ENCODE measurements around the gene SPATS2. TPM values are rescaled to one million over a fixed set of nuclear protein-coding genes. Genes with fewer than 3 reads are reported as not detected.

The SPATS2 gene
- total RNA-seq, 6 experiments from 2014 or later, result 33.4 to 64.4 (median 50.9) TPM

DNA sequence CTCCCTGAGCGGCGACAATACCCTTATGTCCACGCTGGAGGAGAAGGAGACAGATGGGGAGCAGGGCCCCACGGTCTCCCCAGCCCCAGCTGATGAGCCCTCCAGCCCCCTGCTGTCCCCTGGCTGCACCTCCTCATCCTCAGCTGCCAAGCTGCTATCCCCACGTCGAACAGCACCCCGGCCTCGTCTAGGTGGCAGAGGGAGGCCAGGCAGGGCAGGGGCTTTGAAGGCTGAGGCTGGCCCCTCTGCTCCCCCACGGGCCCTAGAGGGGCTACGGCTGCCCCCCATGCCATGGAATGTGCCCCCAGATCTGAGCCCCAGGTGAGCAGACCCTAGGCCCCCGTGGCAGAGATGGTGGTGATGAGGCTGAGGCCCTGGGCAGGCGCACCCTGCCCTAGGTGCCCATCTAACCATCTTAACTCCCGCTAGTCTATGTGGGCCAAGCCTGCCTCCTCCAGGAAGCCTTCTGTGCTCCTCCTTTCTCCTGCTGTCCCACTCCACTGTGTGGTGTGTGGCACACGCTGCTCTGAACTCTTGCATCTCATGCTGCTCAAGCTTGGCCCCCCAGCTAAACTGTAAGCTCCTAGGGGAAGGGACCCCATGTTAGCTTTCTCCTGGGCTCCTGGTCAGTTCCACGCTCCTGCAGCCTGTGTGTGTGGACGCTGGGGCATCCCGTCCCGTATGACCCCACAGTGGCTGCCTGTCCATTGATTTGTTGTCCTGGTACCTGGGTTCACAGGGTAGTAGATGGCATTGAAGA lies 188.5 kb downstream of the SPATS2 start:
- Mint-ChIP-seq H3K27me3 (ENCODE audit: insufficient read depth) (peaks cover 8% of the 10 kb centered on the region; the same call in 1 of the 2 replicates), H3K9me3 (no peaks in the 10 kb centered on the region), H3K27ac (no peak overlapping the region; the same call in 1 of the 2 replicates), H3K4me3 (no peak overlapping the region), H3K36me3 (ENCODE audit: low read depth) (peaks cover 19% of the 10 kb centered on the region), H3K4me1 (ENCODE audit: low read depth) (no peaks in the 10 kb centered on the region)
- TF ChIP-seq, protein P1, sequence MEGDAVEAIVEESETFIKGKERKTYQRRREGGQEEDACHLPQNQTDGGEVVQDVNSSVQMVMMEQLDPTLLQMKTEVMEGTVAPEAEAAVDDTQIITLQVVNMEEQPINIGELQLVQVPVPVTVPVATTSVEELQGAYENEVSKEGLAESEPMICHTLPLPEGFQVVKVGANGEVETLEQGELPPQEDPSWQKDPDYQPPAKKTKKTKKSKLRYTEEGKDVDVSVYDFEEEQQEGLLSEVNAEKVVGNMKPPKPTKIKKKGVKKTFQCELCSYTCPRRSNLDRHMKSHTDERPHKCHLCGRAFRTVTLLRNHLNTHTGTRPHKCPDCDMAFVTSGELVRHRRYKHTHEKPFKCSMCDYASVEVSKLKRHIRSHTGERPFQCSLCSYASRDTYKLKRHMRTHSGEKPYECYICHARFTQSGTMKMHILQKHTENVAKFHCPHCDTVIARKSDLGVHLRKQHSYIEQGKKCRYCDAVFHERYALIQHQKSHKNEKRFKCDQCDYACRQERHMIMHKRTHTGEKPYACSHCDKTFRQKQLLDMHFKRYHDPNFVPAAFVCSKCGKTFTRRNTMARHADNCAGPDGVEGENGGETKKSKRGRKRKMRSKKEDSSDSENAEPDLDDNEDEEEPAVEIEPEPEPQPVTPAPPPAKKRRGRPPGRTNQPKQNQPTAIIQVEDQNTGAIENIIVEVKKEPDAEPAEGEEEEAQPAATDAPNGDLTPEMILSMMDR (IDR thresholded peaks at IDR 0.05), result no peak
- DNase-seq, result no peak

DNA sequence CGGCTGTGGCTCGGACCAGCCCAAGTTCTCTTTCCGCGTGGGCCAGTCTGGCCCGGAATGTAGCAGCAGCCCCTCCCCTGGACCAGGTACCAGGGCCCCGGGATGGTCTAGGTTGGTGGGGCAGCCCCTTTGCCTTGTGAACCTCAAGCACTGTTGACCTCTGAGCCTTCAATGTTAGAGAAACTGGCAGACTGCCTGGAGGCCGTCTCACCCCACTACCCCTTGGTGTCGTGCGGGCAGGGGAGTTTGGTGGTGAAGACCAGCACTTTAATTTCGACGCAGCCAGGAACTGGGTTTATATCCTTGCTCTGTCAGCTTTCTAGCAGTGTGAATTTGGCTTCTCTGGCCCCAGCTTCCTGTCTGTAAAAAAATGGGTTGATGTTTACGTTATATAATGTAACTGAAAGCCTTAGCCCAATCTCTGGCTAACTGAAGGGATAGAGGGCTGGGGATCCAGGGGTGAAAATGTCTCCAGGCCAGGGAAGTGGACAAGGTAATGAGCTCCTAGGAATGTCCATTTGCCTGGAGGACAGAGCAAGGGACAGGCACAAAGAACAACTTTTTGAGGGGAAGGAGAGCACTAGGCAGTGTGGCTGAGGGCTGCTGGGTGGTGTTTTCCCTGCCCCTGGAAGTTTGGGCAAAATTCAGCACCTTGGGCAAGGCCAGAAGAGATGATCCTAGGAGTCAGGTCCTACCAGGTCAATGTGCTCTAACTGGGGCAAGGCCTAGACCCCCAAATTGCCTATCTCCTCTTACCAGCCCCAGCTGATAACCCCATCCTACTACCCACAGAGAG lies 189.3 kb downstream of the SPATS2 start:
- TF ChIP-seq, protein P1 (IDR thresholded peaks at IDR 0.05), result no peak
- Mint-ChIP-seq H3K27ac (no peak overlapping the region), H3K27me3 (ENCODE audit: insufficient read depth) (peaks cover 7% of the 10 kb centered on the region; the same call in 1 of the 2 replicates), H3K4me1 (ENCODE audit: low read depth) (no peaks in the 10 kb centered on the region), H3K4me3 (no peak overlapping the region), H3K9me3 (no peaks in the 10 kb centered on the region), H3K36me3 (ENCODE audit: low read depth) (peaks cover 19% of the 10 kb centered on the region)
- DNase-seq, result no peak

DNA sequence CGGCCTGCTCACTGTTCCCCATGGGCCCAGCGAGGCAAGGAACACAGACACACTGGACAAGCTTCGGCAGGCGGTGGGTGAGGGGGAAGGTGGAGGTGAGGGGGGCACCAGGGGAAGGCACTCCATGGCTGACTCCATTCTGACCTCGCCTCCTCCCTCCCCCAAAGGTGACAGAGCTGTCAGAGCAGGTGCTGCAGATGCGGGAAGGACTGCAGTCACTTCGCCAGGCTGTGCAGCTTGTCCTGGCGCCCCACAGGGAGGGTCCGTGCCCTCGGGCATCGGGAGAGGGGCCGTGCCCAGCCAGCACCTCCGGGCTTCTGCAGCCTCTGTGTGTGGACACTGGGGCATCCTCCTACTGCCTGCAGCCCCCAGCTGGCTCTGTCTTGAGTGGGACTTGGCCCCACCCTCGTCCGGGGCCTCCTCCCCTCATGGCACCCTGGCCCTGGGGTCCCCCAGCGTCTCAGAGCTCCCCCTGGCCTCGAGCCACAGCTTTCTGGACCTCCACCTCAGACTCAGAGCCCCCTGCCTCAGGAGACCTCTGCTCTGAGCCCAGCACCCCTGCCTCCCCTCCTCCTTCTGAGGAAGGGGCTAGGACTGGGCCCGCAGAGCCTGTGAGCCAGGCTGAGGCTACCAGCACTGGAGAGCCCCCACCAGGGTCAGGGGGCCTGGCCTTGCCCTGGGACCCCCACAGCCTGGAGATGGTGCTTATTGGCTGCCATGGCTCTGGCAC lies 190.1 kb downstream of the SPATS2 start:
- H3K4me1 Mint-ChIP-seq (ENCODE audit: low read depth), result no peaks in the 10 kb centered on the region
- H3K27ac Mint-ChIP-seq, result no peak overlapping the region
- no peak for DNase-seq
- peaks cover 19% of the 10 kb centered on the region for H3K36me3 Mint-ChIP-seq (ENCODE audit: low read depth)
- no peak overlapping the region for H3K4me3 Mint-ChIP-seq
- TF ChIP-seq, protein P1 (IDR thresholded peaks at IDR 0.05), result no peak
- no peaks in the 10 kb centered on the region for H3K9me3 Mint-ChIP-seq
- 0 out of 2 replicates have a peak, but pooled peaks cover 3% of the 10 kb centered on the region for H3K27me3 Mint-ChIP-seq (ENCODE audit: insufficient read depth)

DNA sequence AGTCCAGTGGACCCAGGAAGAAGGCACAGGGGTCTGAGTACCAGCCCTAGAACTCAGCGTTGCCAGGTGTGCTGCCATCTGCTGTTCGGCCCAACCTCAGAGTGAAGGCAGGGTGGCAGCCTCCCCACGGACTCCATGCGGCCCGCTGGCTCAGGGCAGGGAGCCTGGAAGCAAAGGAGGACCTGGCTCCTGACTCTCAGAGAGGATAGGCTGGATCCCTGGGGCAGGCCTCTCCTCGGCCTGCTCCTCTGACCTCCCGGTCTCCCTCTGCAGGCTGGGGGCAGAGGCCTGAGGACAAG lies 190.6 kb downstream of the SPATS2 start:
- no peak for DNase-seq
- TF ChIP-seq, protein P1 (IDR thresholded peaks at IDR 0.05), result peak; percentile 53

DNA sequence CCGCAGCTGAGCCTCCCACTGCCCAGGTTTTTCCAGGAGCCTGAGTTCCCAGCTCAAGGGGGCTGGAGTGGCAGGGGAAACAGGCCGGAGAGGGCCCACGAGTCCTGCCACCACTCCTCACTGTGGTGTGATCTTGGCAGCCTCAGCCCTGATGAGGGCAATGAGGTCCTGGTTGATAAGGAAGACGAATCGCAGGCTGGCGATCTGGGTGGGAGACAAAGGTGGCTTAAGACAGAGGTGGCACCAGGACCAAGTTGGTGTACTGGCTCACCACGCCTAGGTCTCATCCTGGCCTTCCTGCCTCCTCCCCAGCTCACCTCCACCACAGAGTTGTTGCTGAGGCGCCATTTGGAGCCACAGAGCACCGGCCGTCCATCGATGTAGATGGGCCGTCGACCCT lies 191.3 kb downstream of the SPATS2 start:
- peaks cover 20% of the 10 kb centered on the region for H3K36me3 Mint-ChIP-seq (ENCODE audit: low read depth)

More for the DNA sequence above, 190.6 kb downstream of the SPATS2 start:
- Mint-ChIP-seq H3K4me3 (no peak overlapping the region), H3K9me3 (no peaks in the 10 kb centered on the region), H3K27me3 (ENCODE audit: insufficient read depth) (0 out of 2 replicates have a peak, but pooled peaks cover 3% of the 10 kb centered on the region), H3K36me3 (ENCODE audit: low read depth) (peaks cover 19% of the 10 kb centered on the region), H3K4me1 (ENCODE audit: low read depth) (no peaks in the 10 kb centered on the region), H3K27ac (no peak overlapping the region)

More for the DNA sequence above, 191.3 kb downstream of the SPATS2 start:
- no peaks in the 10 kb centered on the region for H3K4me1 Mint-ChIP-seq (ENCODE audit: low read depth)
- DNase-seq, result no peak
- no peak overlapping the region for H3K4me3 Mint-ChIP-seq
- H3K27ac Mint-ChIP-seq, result no peak overlapping the region
- H3K9me3 Mint-ChIP-seq, result no peaks in the 10 kb centered on the region
- no peaks in the 10 kb centered on the region for H3K27me3 Mint-ChIP-seq (ENCODE audit: insufficient read depth)
- TF ChIP-seq, protein P1 (IDR thresholded peaks at IDR 0.05), result no peak
